Measurements from ENCODE around the gene CDK6. TPM values are rescaled to one million over a fixed set of nuclear protein-coding genes. Genes with fewer than 3 reads are reported as not detected.

The CDK6 gene

GRCh38 chr7:92560602-92561001 lies 275.8 kb downstream of the CDK6 start:
- Histone ChIP-seq H4K8ac (ENCODE audit: low read depth, low read length) (no peak overlapping the region), H3K9me3 (replicated peaks in 1 of 2; ENCODE audit: control insufficient read depth in 2 of 2, insufficient read depth in 1 of 2, low read depth in 1 of 2, low read length in 2 of 2) (no peaks in the 10 kb centered on the region), H2BK12ac (ENCODE audit: low read length) (no peak overlapping the region), H3K4ac (ENCODE audit: low read length) (no peak overlapping the region), H2AFZ (ENCODE audit: low read length) (no peak overlapping the region), H3K9ac (ENCODE audit: low read depth, low read length, poor library complexity) (no peak overlapping the region), H2BK15ac (ENCODE audit: low read length) (no peak overlapping the region), H3K27me3 (ENCODE audit: control insufficient read depth in 3 of 3, insufficient read depth in 3 of 3, low read depth in 1 of 3, low read length in 3 of 3) (no peaks in the 10 kb centered on the region), H3K23ac (ENCODE audit: low read depth, low read length, poor library complexity) (no peak overlapping the region), H3K14ac (ENCODE audit: low read length) (no peak overlapping the region), H2BK5ac (ENCODE audit: low read length) (no peak overlapping the region), H2BK120ac (ENCODE audit: low read depth, low read length) (no peak overlapping the region), H3K4me1 (ENCODE audit: control insufficient read depth in 2 of 2, insufficient read depth in 1 of 2, low read depth in 1 of 2, low read length in 2 of 2) (peaks cover 0 to 3% of the 10 kb centered on the region in 2 donors), H3K4me2 (ENCODE audit: insufficient read depth, low read length, poor library complexity, severe bottlenecking) (no peak overlapping the region), H2AK5ac (ENCODE audit: low read depth, low read length) (no peak overlapping the region), H3K36me3 (replicated peaks in 1 of 2; ENCODE audit: control insufficient read depth in 2 of 2, insufficient read depth in 2 of 2, low read length in 2 of 2) (peaks cover 0 to 62% of the 10 kb centered on the region in 2 donors), H3K4me3 (ENCODE audit: low read length in 2 of 2) (no peak overlapping the region), H3K27ac (replicated peaks; ENCODE audit: low read length) (no peak overlapping the region), H3K18ac (ENCODE audit: low read length) (no peak overlapping the region), H3K79me1 (ENCODE audit: low read depth, low read length) (no peaks in the 10 kb centered on the region), H4K91ac (ENCODE audit: low read depth, low read length, poor library complexity) (no peak overlapping the region)
- DNase-seq (ENCODE audit: low spot score), result no peak

GRCh38 chr7:92557808-92558362 lies 278.5 kb downstream of the CDK6 start:
- Histone ChIP-seq H2BK120ac (ENCODE audit: low read depth, low read length) (no peak overlapping the region), H2AFZ (ENCODE audit: low read length) (no peak overlapping the region), H3K18ac (ENCODE audit: low read length) (no peak overlapping the region), H2BK5ac (ENCODE audit: low read length) (no peak overlapping the region), H4K91ac (ENCODE audit: low read depth, low read length, poor library complexity) (no peak overlapping the region), H3K9ac (ENCODE audit: low read depth, low read length, poor library complexity) (no peak overlapping the region), H3K23ac (ENCODE audit: low read depth, low read length, poor library complexity) (no peak overlapping the region), H3K4me2 (ENCODE audit: insufficient read depth, low read length, poor library complexity, severe bottlenecking) (no peak overlapping the region), H3K4ac (ENCODE audit: low read length) (no peak overlapping the region), H3K36me3 (replicated peaks in 1 of 2; ENCODE audit: control insufficient read depth in 2 of 2, insufficient read depth in 2 of 2, low read length in 2 of 2) (peaks cover 0 to 39% of the 10 kb centered on the region in 2 donors), H2BK12ac (ENCODE audit: low read length) (no peak overlapping the region), H3K27ac (replicated peaks; ENCODE audit: low read length) (no peak overlapping the region), H3K27me3 (ENCODE audit: control insufficient read depth in 3 of 3, insufficient read depth in 3 of 3, low read depth in 1 of 3, low read length in 3 of 3) (no peaks in the 10 kb centered on the region), H3K4me1 (ENCODE audit: control insufficient read depth in 2 of 2, insufficient read depth in 1 of 2, low read depth in 1 of 2, low read length in 2 of 2) (no peaks in the 10 kb centered on the region), H2AK5ac (ENCODE audit: low read depth, low read length) (no peak overlapping the region), H3K4me3 (ENCODE audit: low read length in 2 of 2) (no peak overlapping the region), H4K8ac (ENCODE audit: low read depth, low read length) (no peak overlapping the region), H3K79me1 (ENCODE audit: low read depth, low read length) (no peaks in the 10 kb centered on the region), H2BK15ac (ENCODE audit: low read length) (no peak overlapping the region), H3K9me3 (replicated peaks in 1 of 2; ENCODE audit: control insufficient read depth in 2 of 2, insufficient read depth in 1 of 2, low read depth in 1 of 2, low read length in 2 of 2) (no peaks in the 10 kb centered on the region), H3K14ac (ENCODE audit: low read length) (no peak overlapping the region)
- no CpG with 5 or more reads among the region's 7 CpGs for WGBS, 2 donors (ENCODE audit: extremely low coverage in 2 of 2, insufficient read length in 2 of 2, insufficient replicate concordance in 1 of 2)
- DNase-seq (ENCODE audit: low spot score), result no peak

- H3K36me3 ChIP-seq (replicated peaks in 1 of 2; ENCODE audit: control insufficient read depth in 2 of 2, insufficient read depth in 2 of 2, low read length in 2 of 2), result peaks cover 0 to 32% of the 10 kb centered on the region in 2 donors
- no CpG with 5 or more reads among the region's 2 CpGs for WGBS, 2 donors (ENCODE audit: extremely low coverage in 2 of 2, insufficient read length in 2 of 2, insufficient replicate concordance in 1 of 2)
- H3K27ac ChIP-seq (replicated peaks; ENCODE audit: low read length), result no peak overlapping the region
- no peaks in the 10 kb centered on the region for H3K79me1 ChIP-seq (ENCODE audit: low read depth, low read length)
- H3K4me3 ChIP-seq (ENCODE audit: low read length in 2 of 2), result no peak overlapping the region
- no peak overlapping the region for H4K91ac ChIP-seq (ENCODE audit: low read depth, low read length, poor library complexity)
- H3K18ac ChIP-seq (ENCODE audit: low read length), result no peak overlapping the region
- H3K27me3 ChIP-seq (ENCODE audit: control insufficient read depth in 3 of 3, insufficient read depth in 3 of 3, low read depth in 1 of 3, low read length in 3 of 3), result no peaks in the 10 kb centered on the region
- no peaks in the 10 kb centered on the region for H3K4me1 ChIP-seq (ENCODE audit: control insufficient read depth in 2 of 2, insufficient read depth in 1 of 2, low read depth in 1 of 2, low read length in 2 of 2)
- H2AK5ac ChIP-seq (ENCODE audit: low read depth, low read length), result no peak overlapping the region
- no peak overlapping the region for H2BK15ac ChIP-seq (ENCODE audit: low read length)
- no peak overlapping the region for H2BK12ac ChIP-seq (ENCODE audit: low read length)
- no peak overlapping the region for H2BK5ac ChIP-seq (ENCODE audit: low read length)
- H3K14ac ChIP-seq (ENCODE audit: low read length), result no peak overlapping the region
- H2BK120ac ChIP-seq (ENCODE audit: low read depth, low read length), result no peak overlapping the region
- H3K9ac ChIP-seq (ENCODE audit: low read depth, low read length, poor library complexity), result no peak overlapping the region
- H3K9me3 ChIP-seq (replicated peaks in 1 of 2; ENCODE audit: control insufficient read depth in 2 of 2, insufficient read depth in 1 of 2, low read depth in 1 of 2, low read length in 2 of 2), result no peaks in the 10 kb centered on the region
- no peak overlapping the region for H4K8ac ChIP-seq (ENCODE audit: low read depth, low read length)
- no peak overlapping the region for H3K4ac ChIP-seq (ENCODE audit: low read length)
- no peak overlapping the region for H2AFZ ChIP-seq (ENCODE audit: low read length)
- no peak overlapping the region for H3K23ac ChIP-seq (ENCODE audit: low read depth, low read length, poor library complexity)
- no peak overlapping the region for H3K4me2 ChIP-seq (ENCODE audit: insufficient read depth, low read length, poor library complexity, severe bottlenecking)
- no peak for DNase-seq (ENCODE audit: low spot score)
Measured at GRCh38 chr7:92557249-92557648, 279.1 kb downstream of the CDK6 start.

Small RNA genes lying within 50 kb of the gene (small RNA-seq; reads per million reads assigned to genes)
- gene RNU6-10P (ENCODE audit: insufficient read depth), result not detected

Measured in neuronal stem cell (in vitro differentiated cells).